Activated effector memory CD4-positive, alpha-beta T cell treated with Interleukin-2 at 50 U/mL for 16 hours (primary cell): ENCODE results near the gene FRMPD2.

Source experiments
- DNase-seq: peaks from one replicate; pipeline ENCODE4 v3.0.0-alpha.2; 2020

The FRMPD2 gene

GRCh38 chr10:48274636-48275035 is at the start of gene FRMPD2:
Gene FRMPD2, minus strand, starts transcription at chr10:48274696. Its CDS starts 129 bp downstream, at chr10:48274567.
- DNase-seq: no peak

- DNase-seq: no peak
These were observed 47.5 kb upstream of the FRMPD2 start for GRCh38 chr10:48322017-48322416.

GRCh38 chr10:48317321-48317990 is 43.0 kb upstream of the FRMPD2 start:
- DNase-seq: no peak

GRCh38 chr10:48316236-48316635 is 41.7 kb upstream of the FRMPD2 start:
- DNase-seq: no peak

- no peak for DNase-seq
These were observed 39.6 kb upstream of the FRMPD2 start for GRCh38 chr10:48314107-48314506.

- DNase-seq: no peak
These were observed 35.3 kb upstream of the FRMPD2 start for GRCh38 chr10:48309711-48310226.

- no peak for DNase-seq
These were observed 33.2 kb upstream of the FRMPD2 start for GRCh38 chr10:48307711-48308018.

- DNase-seq: no peak
These were observed 32.6 kb upstream of the FRMPD2 start for GRCh38 chr10:48306870-48307710.

GRCh38 chr10:48306265-48306869 is 31.9 kb upstream of the FRMPD2 start, which contains the start of gene MAPK8:
Gene MAPK8, plus strand, starts transcription at chr10:48306677. Its CDS starts 94,984 bp downstream, at chr10:48401661.
- DNase-seq: peak; percentile 89

- DNase-seq: no peak
These were observed 31.4 kb upstream of the FRMPD2 start for GRCh38 chr10:48305905-48306264.

GRCh38 chr10:48302515-48303476 is 28.3 kb upstream of the FRMPD2 start:
- no peak for DNase-seq

- no peak for DNase-seq
These were observed 26.1 kb upstream of the FRMPD2 start for GRCh38 chr10:48300556-48300955.

GRCh38 chr10:48299692-48300091 is 25.2 kb upstream of the FRMPD2 start:
- DNase-seq: no peak

- no peak for DNase-seq
These were observed 24.6 kb upstream of the FRMPD2 start for GRCh38 chr10:48299066-48299465.

GRCh38 chr10:48296576-48297098 is 22.1 kb upstream of the FRMPD2 start:
- DNase-seq: no peak

GRCh38 chr10:48294431-48294830 is 19.9 kb upstream of the FRMPD2 start:
- DNase-seq: no peak

GRCh38 chr10:48292616-48293015 is 18.1 kb upstream of the FRMPD2 start:
- no peak for DNase-seq

GRCh38 chr10:48291190-48291589 is 16.7 kb upstream of the FRMPD2 start:
- no peak for DNase-seq

- DNase-seq: no peak
These were observed 15.8 kb upstream of the FRMPD2 start for GRCh38 chr10:48290286-48290685.

GRCh38 chr10:48289501-48290238 is 15.2 kb upstream of the FRMPD2 start:
- DNase-seq: no peak

GRCh38 chr10:48288661-48289060 is 14.2 kb upstream of the FRMPD2 start:
- DNase-seq: no peak
